Immature natural killer cell (primary cell): ENCODE measurements around the gene RAD51AP1. TPM values are rescaled to one million over a fixed set of nuclear protein-coding genes. Genes with fewer than 3 reads are reported as not detected.

Experiments
- DNase-seq, 3 donors: peaks; one replicate each; pipeline ENCODE4 v3.0.0; 2022; ENCODE audit warnings: mixed read lengths in 1 of 3
- H3K27ac Mint-ChIP-seq, 6 donors: one replicate each; pipeline ENCODE4 v1.8.0; 2020; ENCODE audit warnings: mixed read lengths in 6 of 6, mild to moderate bottlenecking in 5 of 6, inconsistent platforms in 4 of 6, moderate library complexity in 3 of 6
- H3K27me3 Mint-ChIP-seq, 3 donors: one replicate each; pipeline ENCODE4 v1.8.0; 2020 to 2021; ENCODE audit warnings: low read depth in 3 of 3, mild to moderate bottlenecking in 3 of 3, mixed read lengths in 3 of 3, moderate library complexity in 3 of 3, inconsistent platforms in 1 of 3
- H3K36me3 Mint-ChIP-seq, 3 donors: one replicate each; pipeline ENCODE4 v1.8.0; 2020; ENCODE audit warnings: mixed read lengths in 3 of 3, inconsistent platforms in 2 of 3, mild to moderate bottlenecking in 2 of 3
- H3K4me1 Mint-ChIP-seq, 2 donors: one replicate each; pipeline ENCODE4 v1.8.0; 2020; ENCODE audit warnings: inconsistent platforms in 2 of 2, mild to moderate bottlenecking in 2 of 2, mixed read lengths in 2 of 2, moderate library complexity in 1 of 2
- H3K4me3 Mint-ChIP-seq, 5 donors: one replicate each; pipeline ENCODE4 v1.8.0; 2020; ENCODE audit warnings: mild to moderate bottlenecking in 5 of 5, mixed read lengths in 5 of 5, inconsistent platforms in 3 of 5, moderate library complexity in 3 of 5
- H3K9me3 Mint-ChIP-seq, 6 donors: one replicate each; pipeline ENCODE4 v1.8.0; 2020; ENCODE audit warnings: mild to moderate bottlenecking in 6 of 6, mixed read lengths in 6 of 6, inconsistent platforms in 4 of 6, moderate library complexity in 3 of 6
- polyA plus RNA-seq, 3 donors: library from polyadenylated mRNA; unstranded; fragments of 300-500 nt; fragmentation: Illumina TruSeq; gene quantifications; one replicate each; pipeline ENCODE4 v1.2.3, GENCODE V29; 2021

The RAD51AP1 gene
- polyA plus RNA-seq, 3 donors from 2014 or later: 1.8 to 4.4 (median 2.9) TPM

DNA sequence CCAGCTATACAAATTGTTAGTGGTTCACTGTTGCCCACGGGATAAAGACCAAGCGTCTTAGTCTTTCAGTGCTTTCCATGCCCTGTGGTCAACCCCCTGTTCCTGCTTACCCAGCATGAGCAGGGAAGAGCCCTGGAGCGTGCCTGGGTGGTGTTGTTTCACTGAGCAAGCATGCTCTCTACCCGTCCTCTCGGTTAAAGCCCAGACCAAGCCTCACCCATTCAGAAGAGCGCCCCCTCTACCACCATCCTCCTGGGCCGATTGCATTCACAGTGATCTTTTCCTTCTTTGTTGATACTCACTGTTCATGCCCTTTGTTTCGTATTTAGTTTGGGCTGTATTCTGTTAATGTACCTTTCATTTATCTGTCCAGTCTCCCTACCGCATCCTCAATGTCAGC is 48.4 kb downstream of the RAD51AP1 start:
- no peak for DNase-seq
- H3K27ac Mint-ChIP-seq: no peak overlapping the region
- H3K4me1 Mint-ChIP-seq: no peaks in the 10 kb centered on the region
- H3K9me3 Mint-ChIP-seq: peaks cover 0 to 1% (median 0%) of the 10 kb centered on the region in 6 donors
- peaks cover 0 to 12% (median 2%) of the 10 kb centered on the region in 3 donors for H3K27me3 Mint-ChIP-seq
- no peak overlapping the region for H3K4me3 Mint-ChIP-seq
- no peaks in the 10 kb centered on the region for H3K36me3 Mint-ChIP-seq

DNA sequence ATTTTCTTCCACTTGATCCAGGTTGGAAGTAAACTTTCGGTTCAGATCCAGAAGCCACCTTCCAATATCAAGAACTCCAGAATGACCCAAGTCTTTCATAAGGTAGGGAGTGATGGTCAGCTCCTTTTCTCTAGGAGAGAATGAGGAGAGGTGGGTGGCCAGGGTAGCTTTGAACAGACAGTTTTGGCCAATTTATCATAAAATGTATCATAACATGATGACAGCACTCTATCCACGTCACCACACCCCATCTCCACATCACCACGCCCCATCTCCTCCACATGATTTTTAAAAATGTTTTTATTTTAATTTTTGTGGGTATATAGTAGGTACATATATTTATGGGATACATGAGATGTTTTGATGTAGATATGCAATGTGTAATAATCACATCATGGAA is 50.2 kb downstream of the RAD51AP1 start:
- Mint-ChIP-seq H3K9me3 (no peaks in the 10 kb centered on the region), H3K27ac (no peak overlapping the region), H3K4me1 (no peaks in the 10 kb centered on the region), H3K27me3 (peaks cover 0 to 6% (median 2%) of the 10 kb centered on the region in 3 donors), H3K4me3 (no peak overlapping the region), H3K36me3 (no peaks in the 10 kb centered on the region)
- DNase-seq: no peak

DNA sequence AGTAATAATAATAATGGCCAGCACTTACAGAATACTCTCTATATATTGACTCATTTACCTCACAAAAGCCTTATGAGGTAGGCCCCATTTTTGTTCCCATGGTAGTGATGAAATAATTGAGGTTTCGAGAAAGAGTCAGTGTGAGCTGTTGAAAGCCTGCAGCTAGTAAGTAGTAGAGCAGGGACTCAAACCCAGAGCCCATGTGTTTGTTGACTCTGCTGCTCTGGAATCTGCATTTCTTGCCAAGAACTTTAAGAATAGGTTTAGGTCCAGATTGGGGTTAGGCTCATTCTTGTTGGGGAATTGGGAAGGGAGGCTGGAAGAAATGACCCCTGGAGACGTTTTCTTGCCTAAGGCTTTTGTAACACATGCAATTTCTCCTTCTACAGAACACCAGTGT is 51.3 kb downstream of the RAD51AP1 start:
- no peaks in the 10 kb centered on the region for H3K9me3 Mint-ChIP-seq
- no peak overlapping the region for H3K27ac Mint-ChIP-seq
- H3K36me3 Mint-ChIP-seq: no peaks in the 10 kb centered on the region
- DNase-seq: no peak
- peaks cover 0 to 6% (median 4%) of the 10 kb centered on the region in 3 donors for H3K27me3 Mint-ChIP-seq
- no peaks in the 10 kb centered on the region for H3K4me1 Mint-ChIP-seq
- no peak overlapping the region for H3K4me3 Mint-ChIP-seq

DNA sequence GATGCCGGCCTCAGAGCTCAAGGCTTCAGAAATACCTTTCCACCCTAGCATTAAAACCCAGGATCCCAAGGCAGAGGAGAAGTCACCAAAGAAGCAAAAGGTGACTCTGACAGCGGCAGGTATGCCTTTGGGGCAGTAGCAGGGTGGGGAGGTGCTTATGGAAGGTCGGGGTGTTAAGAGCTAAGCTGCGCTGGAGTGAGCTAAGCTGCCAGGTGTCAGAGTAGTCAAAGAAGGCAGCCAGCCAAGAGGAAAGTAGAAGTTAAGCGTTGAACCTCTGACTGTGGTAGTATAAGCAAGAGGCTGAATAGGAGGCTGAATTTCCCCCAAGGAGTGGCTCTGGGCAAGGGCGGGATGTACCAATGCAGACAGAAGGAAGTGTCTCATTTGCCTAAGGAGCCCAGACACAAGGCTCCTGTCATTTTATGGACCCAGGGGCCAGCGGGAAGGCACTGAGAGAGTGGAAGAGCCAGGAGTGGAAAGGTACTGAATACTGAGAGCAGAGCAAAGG is 52.5 kb downstream of the RAD51AP1 start:
- Mint-ChIP-seq H3K4me1 (no peaks in the 10 kb centered on the region), H3K36me3 (no peaks in the 10 kb centered on the region), H3K27ac (no peak overlapping the region), H3K9me3 (no peaks in the 10 kb centered on the region), H3K4me3 (no peak overlapping the region), H3K27me3 (peaks cover 0 to 7% (median 6%) of the 10 kb centered on the region in 3 donors)
- DNase-seq: no peak

DNA sequence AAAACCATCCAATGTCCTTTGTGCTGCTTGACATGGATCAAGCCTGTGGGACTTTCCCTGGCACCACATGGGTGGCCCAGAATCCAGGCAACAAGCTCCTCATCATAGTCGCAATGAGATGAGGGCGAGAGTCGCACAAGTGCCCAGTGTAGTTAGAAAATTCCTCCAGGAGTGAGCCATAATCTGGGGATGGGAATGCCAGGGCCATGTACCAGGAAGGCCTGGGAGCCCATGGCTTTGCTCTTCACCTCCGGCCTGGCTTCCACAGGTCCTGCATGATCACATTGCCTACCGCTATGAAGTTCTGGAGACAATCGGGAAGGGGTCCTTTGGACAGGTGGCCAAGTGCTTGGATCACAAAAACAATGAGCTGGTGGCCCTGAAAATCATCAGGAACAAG is 57.2 kb downstream of the RAD51AP1 start:
- Mint-ChIP-seq H3K36me3 (no peaks in the 10 kb centered on the region), H3K4me3 (no peak overlapping the region), H3K9me3 (no peaks in the 10 kb centered on the region), H3K27me3 (peaks cover 0 to 7% (median 2%) of the 10 kb centered on the region in 3 donors), H3K27ac (no peak overlapping the region), H3K4me1 (no peaks in the 10 kb centered on the region)
- no peak for DNase-seq

DNA sequence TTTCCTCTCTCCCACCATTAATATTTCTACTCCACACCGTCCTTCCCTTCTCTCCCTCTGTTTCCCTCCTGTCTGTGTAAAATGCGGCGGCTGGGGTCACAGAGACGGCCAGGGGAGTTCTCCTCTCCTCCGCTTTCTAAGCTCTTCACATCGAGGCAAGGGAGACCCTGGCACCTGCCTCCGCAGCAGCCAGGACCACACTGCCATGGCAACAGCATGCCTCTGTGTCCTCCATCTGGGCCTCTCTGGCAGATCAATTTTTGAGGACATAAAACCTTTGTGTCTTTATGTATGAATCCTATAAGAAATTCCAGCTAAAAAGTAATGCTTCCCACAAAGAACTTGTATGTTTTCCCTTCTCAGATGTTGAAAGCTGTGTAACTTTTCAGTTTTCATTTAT is 64.7 kb downstream of the RAD51AP1 start:
- no peaks in the 10 kb centered on the region for H3K9me3 Mint-ChIP-seq

DNA sequence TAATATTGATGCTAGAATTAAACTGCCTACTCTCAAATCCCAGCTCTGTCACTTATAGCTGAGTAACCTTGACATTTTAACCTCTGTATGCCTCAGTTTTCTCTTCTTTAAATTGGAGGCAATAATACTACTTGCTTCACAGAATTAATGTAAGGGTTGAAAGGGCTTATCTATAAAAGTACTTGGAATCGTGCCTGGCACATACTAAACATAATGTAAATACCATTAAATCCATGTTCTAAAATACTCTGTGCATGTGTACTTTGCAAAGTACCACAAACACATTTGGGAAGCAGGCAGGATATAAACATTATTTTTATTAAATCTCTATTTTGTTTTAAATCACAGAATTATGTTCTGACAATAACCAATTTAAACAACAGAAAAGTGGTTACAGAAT is 65.3 kb downstream of the RAD51AP1 start:
- H3K27ac Mint-ChIP-seq: no peak overlapping the region
- H3K36me3 Mint-ChIP-seq: no peaks in the 10 kb centered on the region
- peaks cover 20 to 33% of the 10 kb centered on the region in 2 donors for H3K4me1 Mint-ChIP-seq
- H3K4me3 Mint-ChIP-seq: no peak overlapping the region
- no peak for DNase-seq
- no peaks in the 10 kb centered on the region for H3K9me3 Mint-ChIP-seq
- peaks cover 0 to 11% (median 0%) of the 10 kb centered on the region in 3 donors for H3K27me3 Mint-ChIP-seq

More for the DNA sequence above, 64.7 kb downstream of the RAD51AP1 start:
- H3K4me3 Mint-ChIP-seq: no peak overlapping the region
- no peak overlapping the region for H3K27ac Mint-ChIP-seq
- no peaks in the 10 kb centered on the region for H3K36me3 Mint-ChIP-seq
- peaks cover 0 to 11% (median 0%) of the 10 kb centered on the region in 3 donors for H3K27me3 Mint-ChIP-seq
- no peak for DNase-seq
- H3K4me1 Mint-ChIP-seq: peaks cover 20 to 33% of the 10 kb centered on the region in 2 donors

DNA sequence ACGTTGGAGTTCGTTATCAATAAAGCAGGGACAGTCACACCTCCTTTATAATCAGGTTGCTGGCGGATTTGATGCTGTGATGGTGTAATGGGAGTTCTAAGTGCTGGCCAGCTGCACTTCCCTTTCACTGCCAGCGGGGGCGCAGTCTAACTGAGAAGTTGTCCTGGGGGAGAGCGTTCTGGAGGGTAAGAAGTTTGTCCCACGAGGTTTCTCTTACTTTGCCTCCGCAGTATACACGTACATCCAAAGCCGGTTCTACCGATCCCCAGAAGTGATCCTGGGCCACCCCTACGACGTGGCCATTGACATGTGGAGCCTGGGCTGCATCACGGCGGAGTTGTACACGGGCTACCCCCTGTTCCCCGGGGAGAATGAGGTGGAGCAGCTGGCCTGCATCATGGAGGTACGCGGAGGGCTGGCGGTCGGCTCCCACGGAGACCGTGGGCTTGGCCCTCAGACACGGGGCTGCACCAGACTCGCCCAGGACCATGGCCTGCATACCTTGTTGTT is 66.0 kb downstream of the RAD51AP1 start:
- H3K36me3 Mint-ChIP-seq: no peaks in the 10 kb centered on the region
- H3K27ac Mint-ChIP-seq: peak overlapping the region; percentile 76 to 96 (median 92)
- no peaks in the 10 kb centered on the region for H3K9me3 Mint-ChIP-seq
- H3K4me1 Mint-ChIP-seq: peaks cover 20 to 33% of the 10 kb centered on the region in 2 donors
- H3K27me3 Mint-ChIP-seq: peaks cover 0 to 11% (median 0%) of the 10 kb centered on the region in 3 donors
- peak overlapping the region; percentile 95 to 100 (median 98) for H3K4me3 Mint-ChIP-seq
- DNase-seq: peak; percentile 68 to 74 (median 70)

DNA sequence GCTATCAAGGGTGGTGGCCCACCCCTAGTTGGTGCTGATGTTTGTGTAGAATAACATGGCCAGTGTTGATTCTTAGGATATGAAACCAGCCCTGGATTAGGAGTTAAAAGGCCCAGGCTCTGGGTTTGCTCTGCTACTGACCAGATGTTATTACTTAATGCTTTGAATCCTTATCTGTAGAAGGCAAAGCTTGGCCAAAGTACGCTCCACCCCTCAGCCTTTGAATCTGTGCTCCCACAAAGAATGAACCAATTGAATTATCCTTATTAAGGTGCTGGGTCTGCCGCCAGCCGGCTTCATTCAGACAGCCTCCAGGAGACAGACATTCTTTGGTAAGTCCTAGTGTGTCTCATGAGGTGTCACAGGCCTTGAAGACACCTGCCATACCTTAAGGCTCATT is 68.4 kb downstream of the RAD51AP1 start:
- H3K9me3 Mint-ChIP-seq: no peaks in the 10 kb centered on the region
- peaks cover 0 to 11% (median 0%) of the 10 kb centered on the region in 3 donors for H3K27me3 Mint-ChIP-seq
- peak overlapping the region in 4 of 5 donors; percentile 18 to 44 (median 30) for H3K4me3 Mint-ChIP-seq
- peaks cover 0 to 10% (median 3%) of the 10 kb centered on the region in 3 donors for H3K36me3 Mint-ChIP-seq
- no peak for DNase-seq
- H3K27ac Mint-ChIP-seq: no peak overlapping the region
- peaks cover 20 to 33% of the 10 kb centered on the region in 2 donors for H3K4me1 Mint-ChIP-seq

DNA sequence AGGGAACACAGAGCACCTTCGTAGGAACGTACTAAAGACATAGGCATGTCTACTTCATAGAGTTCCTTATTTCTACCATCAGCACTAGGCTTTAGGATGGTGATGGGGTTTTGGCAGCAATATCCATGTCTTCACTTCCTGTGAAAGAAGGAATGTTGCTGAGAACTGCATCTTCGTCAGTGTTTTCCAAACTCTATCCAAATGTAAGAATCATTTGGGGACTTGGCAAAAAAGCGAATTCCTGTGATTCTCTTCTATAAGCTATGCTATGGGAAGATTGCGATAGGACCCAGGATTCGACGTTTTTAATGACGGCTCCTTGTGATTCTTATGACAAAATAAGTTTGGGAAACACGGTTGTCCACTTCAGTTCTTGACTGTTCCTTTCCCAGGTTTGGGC is 70.4 kb downstream of the RAD51AP1 start:
- Mint-ChIP-seq H3K36me3 (peaks cover 9 to 26% (median 17%) of the 10 kb centered on the region in 3 donors), H3K4me3 (no peak overlapping the region), H3K9me3 (no peaks in the 10 kb centered on the region), H3K27ac (no peak overlapping the region), H3K27me3 (peaks cover 0 to 4% (median 0%) of the 10 kb centered on the region in 3 donors), H3K4me1 (peaks cover 20 to 33% of the 10 kb centered on the region in 2 donors)
- no peak for DNase-seq

Other genes starting within 250 kb of the RAD51AP1 start
- 1 to 10 TPM; 2.1 to 8.9 (median 4.3) TPM for gene TIGAR, start 217.7 kb upstream of the RAD51AP1 start, polyA plus RNA-seq
- gene FGF23, start 159.2 kb upstream of the RAD51AP1 start, polyA plus RNA-seq: not detected
- not detected for gene FGF6, start 93.1 kb upstream of the RAD51AP1 start, polyA plus RNA-seq
- 10 to 100 TPM; 31.8 to 41.1 (median 36.9) TPM for gene DYRK4, start 23.3 kb downstream of the RAD51AP1 start, polyA plus RNA-seq
- gene AKAP3, start 110.2 kb downstream of the RAD51AP1 start, polyA plus RNA-seq: 1 to 10 TPM in 1 of 3 donors, under 1 TPM in 1, not detected in 1; 0.11 to 2.0 TPM
- 100 to 1,000 TPM; 148 to 267 (median 201) TPM for gene NDUFA9, start 110.2 kb downstream of the RAD51AP1 start, polyA plus RNA-seq
- under 1 TPM in 2 of 3 donors, not detected in 1; 0.25 to 0.48 TPM for gene GALNT8, start 181.5 kb downstream of the RAD51AP1 start, polyA plus RNA-seq